GM23248 (cell line): ENCODE measurements around the gene KANK3.
"Not testable (repeated sequence)": the region's sequence is repeated elsewhere in the genome, so short reads cannot be mapped to it uniquely, and the experiment has no call there.

Experiments
- EZH2 ChIP-seq: fragments of 200-600 bp; sonication (generic); IDR thresholded peaks from 2 replicates; pipeline ENCODE4 v1.6.1; 2018; ENCODE audit warnings: antibody characterized with exemption, mild to moderate bottlenecking; ENCODE audit not compliant: insufficient read depth, poor library complexity, severe bottlenecking
- EZH2phosphoT487 ChIP-seq: fragments of 200-600 bp; sonication (generic); IDR thresholded peaks from 2 replicates; pipeline ENCODE4 v1.6.1; 2018; ENCODE audit warnings: antibody characterized with exemption, moderate library complexity, mild to moderate bottlenecking, low read depth; ENCODE audit not compliant: insufficient read depth

GRCh38 chr19:8386419-8386818 is 43.4 kb upstream of the KANK3 start:
- not testable (repeated sequence) for TF ChIP-seq EZH2, EZH2phosphoT487
